Rectal smooth muscle tissue (tissue), 1 donor: ENCODE data around the gene THOC1.
"Not testable (repeated sequence)": the region's sequence is repeated elsewhere in the genome, so short reads cannot be mapped to it uniquely, and the experiment has no call there.

Experiments
- H3K27ac ChIP-seq: one replicate; pipeline ENCODE4 v1.7.0; 2013; ENCODE audit warnings: low read depth, low read length, inconsistent platforms
- H3K27me3 ChIP-seq: one replicate; pipeline ENCODE4 v1.7.0; 2013; ENCODE audit warnings: low read length; ENCODE audit not compliant: control insufficient read depth, insufficient read depth
- H3K36me3 ChIP-seq: one replicate; pipeline ENCODE4 v1.7.0; 2013; ENCODE audit warnings: low read length; ENCODE audit not compliant: control insufficient read depth, insufficient read depth
- H3K4me1 ChIP-seq: one replicate; pipeline ENCODE4 v1.7.0; 2013; ENCODE audit warnings: low read length; ENCODE audit not compliant: control insufficient read depth, insufficient read depth
- H3K4me3 ChIP-seq: one replicate; pipeline ENCODE4 v1.7.0; 2013; ENCODE audit warnings: low read length
- H3K9ac ChIP-seq: one replicate; pipeline ENCODE4 v1.7.0; 2013; ENCODE audit warnings: low read length

The THOC1 gene

DNA sequence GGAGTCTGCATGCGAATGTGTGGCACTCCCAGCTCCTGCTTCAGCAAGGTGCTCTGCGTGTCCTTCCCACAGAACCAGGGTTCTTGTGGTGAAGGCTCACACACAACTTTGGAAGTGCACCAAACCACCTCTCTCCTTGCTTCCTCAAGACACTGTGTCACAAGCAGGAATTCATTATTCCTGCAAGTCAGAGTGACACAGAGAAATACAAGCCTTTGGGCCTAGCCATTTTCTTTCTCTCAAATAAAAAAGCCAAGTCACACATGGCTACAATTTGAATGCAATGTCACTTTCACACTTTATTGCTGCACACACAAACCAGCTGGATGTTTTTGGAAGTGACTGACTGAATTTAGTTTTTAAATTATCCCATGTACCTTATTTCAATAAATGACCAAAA, 30.1 kb upstream of the THOC1 start:
- Histone ChIP-seq H3K27me3 (no peaks in the 10 kb centered on the region), H3K4me3 (no peak overlapping the region), H3K9ac (no peak overlapping the region), H3K4me1 (no peaks in the 10 kb centered on the region), H3K36me3 (no peaks in the 10 kb centered on the region), H3K27ac (no peak overlapping the region)

DNA sequence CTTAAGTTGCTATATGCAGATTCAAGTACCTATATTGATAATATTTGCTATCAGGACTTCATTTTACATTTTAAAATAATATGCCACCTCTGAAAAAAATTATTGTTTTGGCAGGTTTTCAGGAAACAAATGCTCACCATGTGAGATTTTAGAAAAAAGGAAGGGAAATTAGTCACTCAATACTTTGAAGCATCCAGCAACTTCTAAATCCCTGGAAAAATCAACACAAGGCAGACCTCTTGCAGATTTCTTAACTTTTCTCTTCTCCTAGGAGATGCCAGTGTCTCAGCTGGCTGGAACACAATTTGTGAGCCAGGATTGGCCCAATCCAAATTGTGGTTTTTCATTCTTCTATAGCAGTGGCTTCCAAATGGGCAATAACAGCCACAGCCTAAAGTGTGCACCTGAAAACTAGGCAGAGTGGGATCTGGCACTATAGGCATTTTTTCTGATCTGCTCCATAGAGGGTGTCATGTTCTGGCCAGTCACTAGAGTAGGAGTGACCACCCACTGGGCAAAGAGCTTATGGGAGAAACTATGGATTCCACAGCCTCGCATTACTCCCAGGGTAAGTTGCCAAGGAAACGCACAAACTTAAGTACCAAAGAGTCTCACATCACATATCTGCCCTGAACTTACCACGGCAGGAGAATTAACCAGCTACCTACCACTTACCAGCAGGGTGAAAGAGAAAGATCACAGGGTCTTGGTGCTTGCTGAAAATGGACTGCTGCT, 28.1 kb upstream of the THOC1 start:
- H3K27me3 ChIP-seq: no peaks in the 10 kb centered on the region
- H3K4me3 ChIP-seq: no peak overlapping the region
- H3K27ac ChIP-seq: no peak overlapping the region
- H3K36me3 ChIP-seq: no peaks in the 10 kb centered on the region
- no peak overlapping the region for H3K9ac ChIP-seq
- no peaks in the 10 kb centered on the region for H3K4me1 ChIP-seq

DNA sequence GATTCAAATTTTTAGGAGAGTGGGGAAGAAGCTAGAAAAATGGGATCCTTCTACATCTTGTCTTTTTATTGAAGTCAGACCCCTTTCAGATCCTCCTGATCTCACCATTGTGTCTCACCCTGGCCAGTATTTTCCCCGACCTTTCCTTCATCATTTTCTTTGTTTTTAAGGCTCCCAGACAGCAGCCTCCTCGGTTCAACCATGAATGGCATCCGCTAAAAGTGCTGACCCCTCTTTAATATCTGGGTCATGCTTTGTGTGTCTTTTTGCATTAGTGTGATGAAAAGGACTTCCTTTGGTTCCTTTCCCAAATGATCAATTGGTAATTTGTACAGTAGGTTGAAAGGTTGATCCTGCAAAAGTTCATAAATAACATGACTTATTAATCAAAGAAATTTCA, 26.7 kb upstream of the THOC1 start:
- H3K27ac ChIP-seq: no peak overlapping the region
- no peak overlapping the region for H3K9ac ChIP-seq
- no peak overlapping the region for H3K4me3 ChIP-seq
- no peaks in the 10 kb centered on the region for H3K4me1 ChIP-seq
- no peaks in the 10 kb centered on the region for H3K36me3 ChIP-seq
- H3K27me3 ChIP-seq: no peaks in the 10 kb centered on the region

DNA sequence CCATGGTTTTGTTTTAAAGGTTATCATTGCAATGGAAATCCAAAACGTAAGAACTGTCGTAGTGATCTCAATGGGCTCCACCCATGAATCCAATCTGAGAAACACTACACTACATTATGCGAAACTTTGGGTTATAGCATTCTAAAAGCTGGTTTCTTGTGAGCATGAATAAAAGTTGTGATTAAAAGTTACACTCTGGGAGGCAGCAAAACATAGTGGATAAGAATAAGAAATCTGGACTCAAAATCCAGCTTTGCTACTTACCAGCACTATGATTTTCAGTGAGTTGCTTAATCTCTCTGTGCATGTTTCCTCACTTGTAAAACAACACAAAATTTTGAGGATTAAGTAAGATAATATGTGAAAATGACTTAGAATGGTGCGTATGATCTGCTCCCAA, 25.7 kb upstream of the THOC1 start:
- Histone ChIP-seq H3K27ac (no peak overlapping the region), H3K27me3 (no peaks in the 10 kb centered on the region), H3K36me3 (no peaks in the 10 kb centered on the region), H3K4me3 (no peak overlapping the region), H3K4me1 (no peaks in the 10 kb centered on the region), H3K9ac (no peak overlapping the region)

DNA sequence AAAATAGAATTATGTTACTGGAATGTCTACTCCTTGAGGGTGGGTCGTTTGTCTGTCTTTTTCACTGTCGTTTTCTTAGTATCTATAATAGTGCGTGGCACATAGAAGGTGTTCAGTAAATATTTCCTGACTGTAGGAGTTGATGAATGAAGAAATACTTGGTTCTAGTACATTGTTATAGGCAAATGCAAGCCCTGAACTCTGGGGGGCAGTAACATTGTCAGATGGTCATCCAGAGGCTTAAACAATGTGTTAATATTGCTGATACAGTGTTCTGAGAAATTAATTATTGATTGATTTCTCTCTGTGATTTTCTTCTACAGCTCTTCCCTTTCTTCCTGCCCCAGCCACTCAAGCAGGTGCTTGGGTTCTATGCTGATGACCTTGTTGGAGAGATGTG, 24.4 kb upstream of the THOC1 start:
- no peaks in the 10 kb centered on the region for H3K27me3 ChIP-seq
- no peak overlapping the region for H3K9ac ChIP-seq
- no peaks in the 10 kb centered on the region for H3K4me1 ChIP-seq
- H3K27ac ChIP-seq: no peak overlapping the region
- H3K4me3 ChIP-seq: no peak overlapping the region
- no peaks in the 10 kb centered on the region for H3K36me3 ChIP-seq

DNA sequence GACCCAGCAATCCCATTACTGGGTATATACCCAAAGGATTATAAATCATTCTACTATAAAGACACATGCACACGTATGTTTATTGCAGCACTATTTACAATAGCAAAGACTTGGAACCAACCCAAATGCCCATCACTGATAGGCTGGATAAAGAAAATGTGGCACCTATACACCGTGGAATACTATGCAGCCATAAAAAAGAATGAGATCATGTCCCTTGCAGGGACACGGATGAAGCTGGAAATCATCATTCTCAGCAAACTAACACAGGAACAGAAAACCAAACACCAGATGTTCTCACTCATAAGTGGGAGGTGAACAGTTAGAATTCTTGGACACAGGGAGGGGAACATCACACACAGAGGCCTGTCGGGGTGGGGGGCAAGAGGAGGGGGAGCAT, 22.1 kb upstream of the THOC1 start:
- not testable (repeated sequence) for H3K9ac ChIP-seq, H3K36me3 ChIP-seq, H3K27ac ChIP-seq, H3K27me3 ChIP-seq, H3K4me3 ChIP-seq, H3K4me1 ChIP-seq

DNA sequence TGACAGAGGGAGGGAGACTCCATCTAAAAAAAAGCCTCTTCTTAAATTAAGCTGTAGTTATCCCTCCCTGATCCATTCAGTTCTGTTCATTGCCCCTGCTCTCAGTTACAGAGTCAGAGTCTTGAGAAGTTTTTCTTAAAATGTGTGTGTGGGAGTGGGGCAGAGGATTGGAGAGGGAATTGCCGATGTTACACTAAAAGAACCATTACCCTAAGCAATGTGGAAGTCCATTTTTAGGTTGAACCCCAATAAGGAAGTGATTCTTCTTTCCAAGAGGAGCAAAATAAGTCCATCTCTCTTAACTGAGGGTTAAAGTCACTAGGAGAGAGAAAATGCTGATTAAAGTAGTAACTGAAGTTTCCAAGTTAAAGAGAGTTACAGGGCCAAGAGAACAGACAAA, 21.2 kb upstream of the THOC1 start:
- Histone ChIP-seq H3K4me1 (no peaks in the 10 kb centered on the region), H3K27me3 (no peaks in the 10 kb centered on the region), H3K9ac (no peak overlapping the region), H3K4me3 (no peak overlapping the region), H3K27ac (no peak overlapping the region), H3K36me3 (no peaks in the 10 kb centered on the region)

DNA sequence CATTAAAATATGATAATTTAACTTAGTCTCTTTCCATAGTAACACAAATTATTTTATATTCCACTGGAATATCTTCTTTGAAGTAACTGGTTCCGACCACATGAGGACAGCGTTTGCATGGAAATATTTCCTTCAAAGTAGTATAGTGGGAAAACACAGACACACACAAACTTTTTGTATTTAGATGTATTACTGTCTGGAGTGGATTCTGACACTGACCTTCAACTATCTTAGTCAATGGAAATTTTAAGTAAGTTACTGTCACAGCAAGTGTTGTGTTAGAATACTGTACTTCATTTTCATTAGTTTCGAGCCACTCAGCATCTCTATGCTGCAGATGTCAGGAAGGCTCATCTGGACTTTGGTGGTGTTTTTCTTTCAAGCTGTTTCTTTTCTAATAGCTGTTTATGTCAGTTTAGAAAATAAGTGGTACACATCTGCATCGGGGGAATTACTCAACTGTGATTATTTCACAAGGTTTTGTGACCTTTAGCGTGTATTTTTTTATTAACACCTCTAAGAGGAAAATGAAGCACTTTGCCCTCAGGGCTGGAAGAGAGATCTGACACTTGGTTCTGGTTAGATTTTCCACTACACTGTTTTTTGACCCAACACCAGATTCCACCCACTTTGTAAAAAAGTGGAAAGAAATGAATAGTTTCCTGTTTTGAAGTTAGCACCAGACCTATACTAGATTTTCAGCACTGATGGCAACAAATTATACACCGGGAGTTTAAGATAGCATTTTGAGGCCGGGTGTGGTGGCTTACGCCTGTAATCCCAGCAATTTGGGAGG, 18.9 kb upstream of the THOC1 start:
- no peaks in the 10 kb centered on the region for H3K36me3 ChIP-seq
- no peaks in the 10 kb centered on the region for H3K27me3 ChIP-seq
- H3K27ac ChIP-seq: no peak overlapping the region
- H3K4me1 ChIP-seq: no peaks in the 10 kb centered on the region
- H3K9ac ChIP-seq: no peak overlapping the region
- no peak overlapping the region for H3K4me3 ChIP-seq

DNA sequence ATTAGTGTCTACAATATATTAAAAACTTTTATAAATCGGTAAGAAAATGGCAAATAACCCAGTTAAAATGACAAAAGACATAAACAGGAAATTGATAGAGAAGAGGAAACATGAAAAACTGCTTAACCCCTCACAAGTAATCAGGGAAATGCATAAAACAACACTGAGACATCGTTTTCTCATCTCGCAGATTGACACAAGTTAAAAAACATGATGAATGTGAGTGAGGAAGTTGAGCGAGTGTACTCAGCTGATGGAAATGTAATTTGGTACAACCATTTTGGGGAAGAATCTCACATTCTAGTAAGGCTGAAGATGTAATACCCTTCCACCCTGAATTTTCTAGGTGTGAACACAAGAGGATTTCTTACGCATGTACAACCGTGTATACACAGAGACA, 18.0 kb upstream of the THOC1 start:
- no peaks in the 10 kb centered on the region for H3K36me3 ChIP-seq
- H3K4me3 ChIP-seq: no peak overlapping the region
- no peaks in the 10 kb centered on the region for H3K4me1 ChIP-seq
- no peaks in the 10 kb centered on the region for H3K27me3 ChIP-seq
- no peak overlapping the region for H3K9ac ChIP-seq
- H3K27ac ChIP-seq: no peak overlapping the region

DNA sequence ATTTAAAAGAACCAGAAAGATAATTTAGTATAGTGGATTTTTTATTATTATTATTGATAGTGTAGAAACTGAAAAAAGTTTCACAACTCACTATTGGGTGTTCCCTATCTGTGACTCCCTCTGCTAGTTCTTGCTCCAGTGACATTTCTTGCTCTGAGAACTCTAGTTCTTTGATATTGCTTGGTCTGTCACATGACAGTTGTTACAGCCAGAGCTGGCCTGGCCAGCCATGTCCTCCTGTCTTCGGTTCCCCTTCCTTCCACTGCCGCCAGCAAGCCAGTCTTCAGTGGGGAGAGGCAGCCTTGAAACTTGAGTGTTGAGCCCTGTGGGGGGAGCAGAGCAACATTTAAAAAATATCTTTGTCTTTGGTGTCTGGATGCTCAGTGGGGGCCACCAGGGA, 7.6 kb upstream of the THOC1 start:
- no peaks in the 10 kb centered on the region for H3K4me1 ChIP-seq
- no peak overlapping the region for H3K27ac ChIP-seq
- no peaks in the 10 kb centered on the region for H3K27me3 ChIP-seq
- no peak overlapping the region for H3K9ac ChIP-seq
- H3K36me3 ChIP-seq: no peaks in the 10 kb centered on the region
- H3K4me3 ChIP-seq: no peak overlapping the region

DNA sequence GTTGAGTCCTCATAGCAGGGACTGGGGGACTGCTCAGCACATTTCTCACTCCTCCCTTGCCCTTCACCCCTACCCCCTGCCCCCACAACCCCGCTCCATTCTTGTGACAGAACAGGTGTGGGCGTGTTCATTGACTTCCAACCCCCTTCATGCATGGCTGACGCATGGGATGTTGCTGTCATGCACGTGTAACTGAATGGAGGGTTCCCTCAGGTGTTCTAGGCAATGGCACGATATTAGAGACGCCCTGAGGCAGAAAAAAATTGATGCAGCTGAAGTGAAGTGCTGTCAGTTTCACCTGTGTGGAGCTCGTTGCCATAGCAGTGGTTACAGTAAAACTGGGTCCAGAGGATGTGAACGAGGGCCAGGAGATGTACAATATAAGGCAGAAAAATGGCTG, 6.5 kb upstream of the THOC1 start:
- H3K36me3 ChIP-seq: no peaks in the 10 kb centered on the region

DNA sequence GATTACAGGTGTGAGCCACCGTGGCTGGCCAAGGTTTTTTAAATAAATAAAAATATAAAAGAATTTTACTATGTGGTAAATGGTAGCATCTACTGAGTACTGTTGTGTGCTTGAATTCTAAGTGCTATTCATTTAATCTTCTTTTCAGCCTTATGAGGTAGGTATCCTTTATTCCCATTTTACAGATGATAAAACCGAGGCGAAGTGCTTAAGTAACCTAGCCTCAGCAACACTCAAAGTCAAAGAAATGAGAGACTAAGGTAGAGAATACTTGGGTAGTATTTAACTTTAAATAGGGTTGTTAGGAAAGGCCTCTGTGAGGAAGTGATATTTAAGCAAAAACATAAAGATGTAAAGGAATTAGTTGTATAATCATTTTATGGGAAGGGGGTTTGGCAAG, 5.7 kb upstream of the THOC1 start:
- Histone ChIP-seq H3K36me3 (no peaks in the 10 kb centered on the region), H3K4me3 (no peak overlapping the region), H3K9ac (no peak overlapping the region), H3K4me1 (peaks cover 4% of the 10 kb centered on the region), H3K27ac (no peak overlapping the region), H3K27me3 (no peaks in the 10 kb centered on the region)

More for the DNA sequence above, 6.5 kb upstream of the THOC1 start:
- no peak overlapping the region for H3K27ac ChIP-seq
- no peak overlapping the region for H3K4me3 ChIP-seq
- no peak overlapping the region for H3K9ac ChIP-seq
- H3K4me1 ChIP-seq: no peaks in the 10 kb centered on the region
- no peaks in the 10 kb centered on the region for H3K27me3 ChIP-seq

DNA sequence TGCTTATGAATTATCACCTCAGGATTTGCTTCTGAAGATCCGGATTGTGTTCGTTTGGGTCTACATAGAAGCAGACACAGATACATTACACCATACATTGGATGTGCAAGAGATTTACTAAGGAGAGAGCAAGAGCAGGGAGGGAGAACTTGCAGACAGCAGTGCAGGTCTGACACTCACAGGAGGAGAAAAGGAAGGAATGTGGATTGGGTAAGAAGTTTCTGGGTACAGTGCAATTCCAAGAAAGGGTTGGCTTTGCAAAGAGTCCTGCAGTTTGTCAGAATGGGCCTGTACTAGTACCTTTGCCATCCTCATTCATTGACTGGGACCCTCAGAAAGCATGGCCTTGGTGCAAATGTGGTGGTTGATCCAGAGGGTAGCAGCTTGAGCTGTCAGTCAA, 4.8 kb upstream of the THOC1 start:
- Histone ChIP-seq H3K9ac (no peak overlapping the region), H3K4me3 (no peak overlapping the region), H3K4me1 (peaks cover 4% of the 10 kb centered on the region), H3K36me3 (no peaks in the 10 kb centered on the region), H3K27ac (no peak overlapping the region), H3K27me3 (no peaks in the 10 kb centered on the region)
